AG08395 (cell line): ENCODE measurements around the gene TMEM163.
"Not testable (repeated sequence)": the region's sequence is repeated elsewhere in the genome, so short reads cannot be mapped to it uniquely, and the experiment has no call there.

Source experiments
- DNase-seq: peaks from one replicate; pipeline ENCODE4 v3.0.0; 2012; ENCODE audit warnings: mixed read lengths, low spot score

The TMEM163 gene

GRCh38 chr2:134663451-134664450, 55.0 kb downstream of the TMEM163 start:
- no peak for DNase-seq

GRCh38 chr2:134662751-134663150, 56.0 kb downstream of the TMEM163 start:
- no peak for DNase-seq

DNA sequence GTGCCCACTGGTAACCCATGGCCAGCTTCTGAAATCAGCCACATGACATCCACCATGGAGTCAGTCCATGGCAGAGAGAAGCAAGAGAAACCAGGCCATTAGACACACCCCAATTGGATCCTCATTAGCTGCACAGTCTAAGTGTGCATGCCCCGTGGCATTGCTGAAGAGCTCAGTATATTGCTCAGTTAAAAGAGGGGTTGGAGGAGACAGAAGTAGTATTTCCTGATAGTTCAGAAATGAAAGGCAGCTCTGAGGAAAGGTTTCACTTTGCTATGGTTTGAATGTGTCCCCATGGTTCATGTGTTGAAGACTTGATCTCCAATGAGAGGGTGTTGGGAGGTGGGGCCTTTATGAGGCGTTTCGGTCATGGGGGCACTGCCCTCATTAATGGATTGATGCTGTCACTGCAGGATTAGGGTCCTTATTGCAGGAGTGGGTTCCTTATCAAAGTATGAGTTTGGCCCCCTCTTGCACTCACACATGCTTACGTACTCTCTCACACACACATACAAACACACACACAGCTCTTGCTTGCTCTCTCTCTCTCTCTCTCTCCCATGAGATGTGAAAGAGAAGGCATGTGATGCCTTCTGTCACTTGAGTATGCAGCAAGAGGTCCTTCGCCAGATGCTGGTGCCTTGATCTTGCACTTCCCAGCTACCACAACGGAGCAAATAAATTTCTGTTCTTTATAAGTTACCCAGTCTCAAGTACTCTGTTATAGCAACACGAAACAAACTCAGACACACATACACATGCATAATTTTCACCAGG, 58.0 kb downstream of the TMEM163 start:
- DNase-seq, result no peak

- DNase-seq, result no peak
Observed at GRCh38 chr2:134659724-134660123, 59.1 kb downstream of the TMEM163 start.

GRCh38 chr2:134657650-134658250, 61.0 kb downstream of the TMEM163 start:
- DNase-seq, result no peak

DNA sequence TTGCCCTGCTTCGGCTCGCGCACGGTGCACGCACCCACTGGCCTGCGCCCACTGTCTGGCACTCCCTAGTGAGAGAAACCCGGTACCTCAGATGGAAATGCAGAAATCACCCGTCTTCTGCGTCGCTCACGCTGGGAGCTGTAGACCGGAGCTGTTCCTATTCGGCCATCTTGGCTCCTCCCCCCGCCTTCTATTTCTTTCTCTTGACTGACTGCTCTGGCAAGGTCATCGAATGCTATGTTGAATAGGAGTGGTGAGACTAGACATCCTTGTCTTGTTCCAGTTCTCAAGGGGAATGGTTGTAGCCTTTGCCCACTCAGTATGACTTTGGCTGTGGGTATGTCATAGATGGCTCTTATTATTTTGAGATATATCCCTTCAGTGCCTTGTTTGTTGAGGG, 62.4 kb downstream of the TMEM163 start:
- not testable (repeated sequence) for DNase-seq

GRCh38 chr2:134648586-134648985, 70.2 kb downstream of the TMEM163 start:
- no peak for DNase-seq

DNA sequence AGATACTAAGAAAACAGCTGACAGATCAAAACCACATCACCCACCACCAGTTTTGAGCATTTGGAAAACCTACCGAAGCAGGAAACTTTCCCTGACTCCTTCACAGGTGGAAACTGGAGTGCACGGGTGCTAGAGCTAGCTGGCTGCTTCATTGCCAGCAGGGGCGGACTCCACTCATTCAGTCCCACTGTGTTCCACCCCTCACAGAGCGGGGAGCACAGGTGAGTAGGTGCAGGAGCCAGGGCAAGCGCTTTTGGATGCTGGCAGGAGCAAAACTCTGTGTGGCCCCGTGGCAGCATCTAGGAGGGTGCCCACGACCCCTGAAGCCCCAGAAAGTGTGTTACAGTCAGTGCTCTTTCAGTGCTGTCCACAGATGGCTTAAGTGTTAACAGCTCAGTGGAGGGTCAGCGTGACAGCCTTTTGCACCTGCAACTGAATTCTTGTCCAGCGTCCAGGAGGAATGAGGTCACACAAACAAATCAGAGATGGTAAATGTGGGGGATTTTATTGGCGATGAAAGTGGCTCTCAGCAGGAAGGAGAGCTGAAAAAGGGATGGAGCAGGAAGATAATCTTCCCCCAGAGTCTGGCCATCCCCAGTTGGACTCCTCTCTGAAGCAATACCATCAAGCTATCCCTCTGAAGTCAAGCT, 71.1 kb downstream of the TMEM163 start:
- no peak for DNase-seq

- no peak for DNase-seq
Observed at GRCh38 chr2:134642938-134643337, 75.9 kb downstream of the TMEM163 start.

- DNase-seq, result no peak
Observed at GRCh38 chr2:134640494-134640893, 78.3 kb downstream of the TMEM163 start.

- DNase-seq, result no peak
Observed at GRCh38 chr2:134639265-134639664, 79.5 kb downstream of the TMEM163 start.

GRCh38 chr2:134636714-134637113, 82.1 kb downstream of the TMEM163 start:
- DNase-seq, result no peak

DNA sequence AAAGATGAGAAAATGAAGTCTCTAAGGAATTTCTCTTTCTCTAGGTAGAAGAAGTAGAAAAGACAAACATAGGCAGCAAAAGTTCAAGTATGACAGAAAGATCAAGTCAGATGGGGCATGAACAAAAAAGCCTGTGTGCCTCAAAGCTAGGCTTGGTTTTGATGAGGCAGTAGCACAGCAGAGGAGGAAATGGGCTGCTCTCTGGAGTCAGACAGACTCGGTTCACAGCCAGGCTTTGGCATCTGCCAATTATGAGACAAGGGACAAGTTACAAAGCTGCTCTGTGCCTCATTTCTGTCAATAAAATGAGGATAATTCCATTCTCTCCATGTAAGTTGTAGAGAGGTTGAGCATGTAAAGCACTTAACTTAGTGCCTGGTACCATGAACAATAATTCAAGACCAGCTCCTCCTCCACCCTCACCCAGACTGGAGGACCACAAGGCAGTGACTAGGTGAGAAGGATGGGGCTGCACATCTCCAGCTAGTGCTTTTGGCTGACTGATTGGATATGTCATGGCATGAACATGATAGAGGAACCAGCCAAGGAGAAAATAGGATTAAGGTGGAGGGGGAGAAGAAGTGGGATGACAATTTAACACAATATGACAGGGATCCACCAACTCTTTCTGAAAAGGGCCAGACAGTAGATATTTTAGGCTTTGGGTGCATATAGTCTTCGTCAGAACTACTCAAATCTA, 84.6 kb downstream of the TMEM163 start:
- DNase-seq, result no peak

- DNase-seq, result no peak
Observed at GRCh38 chr2:134630504-134631159, 88.2 kb downstream of the TMEM163 start.

GRCh38 chr2:134628453-134628852, 90.3 kb downstream of the TMEM163 start:
- no peak for DNase-seq

DNA sequence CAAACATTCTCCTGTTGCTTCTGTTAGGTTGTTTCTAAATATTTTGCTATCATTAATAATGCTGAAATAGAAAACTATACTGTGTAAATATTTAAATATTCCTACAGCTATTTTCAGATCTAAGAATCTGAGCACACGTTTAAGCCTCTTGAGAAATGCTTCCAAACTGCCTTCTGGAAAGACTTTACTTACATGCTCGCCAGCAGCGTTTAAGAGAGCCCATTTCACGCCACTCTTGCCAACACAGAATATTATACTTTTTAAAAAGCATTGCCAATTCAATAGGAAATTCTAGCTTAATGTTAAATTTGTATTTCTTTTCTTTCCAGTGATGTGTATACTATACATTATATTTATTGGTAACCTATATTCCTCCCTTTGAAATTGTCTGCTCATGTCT, 92.0 kb downstream of the TMEM163 start:
- DNase-seq, result no peak

DNA sequence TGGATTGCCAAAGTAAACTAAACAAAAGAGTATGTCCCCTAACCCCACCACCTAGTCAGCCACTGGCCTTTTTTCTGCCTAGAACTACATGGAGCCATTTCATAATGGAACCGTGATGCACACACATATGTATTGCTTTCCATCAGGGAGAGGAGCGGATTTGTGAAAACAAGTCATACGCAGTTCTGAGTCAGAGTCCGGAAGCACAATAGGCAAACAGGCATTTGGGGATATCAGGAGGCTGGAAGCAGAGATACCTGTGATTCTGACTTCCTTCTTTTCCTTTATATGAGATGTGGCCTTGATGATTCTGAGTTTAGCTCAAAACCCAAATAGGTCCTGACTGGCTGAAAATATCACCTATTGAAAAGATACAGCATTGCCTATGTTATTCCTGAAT, 93.5 kb downstream of the TMEM163 start:
- DNase-seq, result no peak

- no peak for DNase-seq
Observed at GRCh38 chr2:134623796-134624195, 95.0 kb downstream of the TMEM163 start.

DNA sequence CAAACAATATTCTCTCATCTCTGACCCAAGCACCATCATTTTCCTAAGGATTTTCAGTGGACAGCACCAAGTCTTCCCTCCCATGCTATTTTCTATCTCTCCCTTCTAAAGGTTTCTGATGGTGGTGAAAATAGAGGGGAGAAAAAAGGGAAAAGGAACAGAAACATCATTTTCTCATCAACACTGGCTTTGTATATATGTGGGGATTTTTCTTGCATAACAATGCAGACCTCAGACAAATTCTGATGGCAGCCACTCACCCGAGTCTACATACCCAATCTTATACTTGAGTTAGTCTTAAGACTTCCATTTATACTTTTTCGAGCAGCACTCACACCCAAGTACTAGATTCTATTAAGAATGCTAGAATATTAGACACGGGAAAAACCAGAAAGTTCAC, 95.8 kb downstream of the TMEM163 start:
- no peak for DNase-seq

- no peak for DNase-seq
Observed at GRCh38 chr2:134621939-134622705, 96.7 kb downstream of the TMEM163 start.
